Ecto neural progenitor cell (in vitro differentiated cells): Measurements from ENCODE around the gene AREG.
A peak's percentile ranks its signal among the peaks of the same experiment; 100 is the strongest.
"Not testable (repeated sequence)": the region's sequence is repeated elsewhere in the genome, so short reads cannot be mapped to it uniquely, and the experiment has no call there.

Source experiments
- DNase-seq: peaks from one replicate; pipeline ENCODE4 v3.0.0-alpha.2; 2018; ENCODE audit warnings: low spot score

The AREG gene, protein sequence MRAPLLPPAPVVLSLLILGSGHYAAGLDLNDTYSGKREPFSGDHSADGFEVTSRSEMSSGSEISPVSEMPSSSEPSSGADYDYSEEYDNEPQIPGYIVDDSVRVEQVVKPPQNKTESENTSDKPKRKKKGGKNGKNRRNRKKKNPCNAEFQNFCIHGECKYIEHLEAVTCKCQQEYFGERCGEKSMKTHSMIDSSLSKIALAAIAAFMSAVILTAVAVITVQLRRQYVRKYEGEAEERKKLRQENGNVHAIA

GRCh38 chr4:74444891-74445642 lies at the start of gene AREG:
Gene AREG (plus strand): TSS chr4:74445136. CDS start chr4:74445346, 210 bp downstream.
- DNase-seq, result peak; percentile 79

DNA sequence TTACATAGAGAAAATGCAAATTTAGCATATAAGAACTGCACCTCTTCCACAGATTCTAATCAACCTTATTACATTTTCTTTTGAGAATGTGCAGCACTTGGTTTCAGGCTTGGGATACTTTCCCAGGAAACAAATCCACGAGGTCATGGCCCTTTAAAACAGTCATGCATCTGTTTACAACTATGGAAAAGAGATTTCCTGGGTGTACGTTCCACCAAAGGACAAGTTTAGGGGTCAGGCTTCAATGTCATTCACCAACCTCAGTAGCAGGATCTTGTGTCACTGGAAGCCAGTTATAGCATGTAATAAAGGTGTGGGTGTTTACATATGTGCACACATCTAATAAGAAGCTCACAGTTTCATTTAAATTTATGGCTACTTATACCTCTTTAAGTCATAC lies 49.3 kb upstream of the AREG start:
- DNase-seq, result no peak

- DNase-seq, result no peak
These were observed 47.0 kb upstream of the AREG start for GRCh38 chr4:74397748-74398426.

DNA sequence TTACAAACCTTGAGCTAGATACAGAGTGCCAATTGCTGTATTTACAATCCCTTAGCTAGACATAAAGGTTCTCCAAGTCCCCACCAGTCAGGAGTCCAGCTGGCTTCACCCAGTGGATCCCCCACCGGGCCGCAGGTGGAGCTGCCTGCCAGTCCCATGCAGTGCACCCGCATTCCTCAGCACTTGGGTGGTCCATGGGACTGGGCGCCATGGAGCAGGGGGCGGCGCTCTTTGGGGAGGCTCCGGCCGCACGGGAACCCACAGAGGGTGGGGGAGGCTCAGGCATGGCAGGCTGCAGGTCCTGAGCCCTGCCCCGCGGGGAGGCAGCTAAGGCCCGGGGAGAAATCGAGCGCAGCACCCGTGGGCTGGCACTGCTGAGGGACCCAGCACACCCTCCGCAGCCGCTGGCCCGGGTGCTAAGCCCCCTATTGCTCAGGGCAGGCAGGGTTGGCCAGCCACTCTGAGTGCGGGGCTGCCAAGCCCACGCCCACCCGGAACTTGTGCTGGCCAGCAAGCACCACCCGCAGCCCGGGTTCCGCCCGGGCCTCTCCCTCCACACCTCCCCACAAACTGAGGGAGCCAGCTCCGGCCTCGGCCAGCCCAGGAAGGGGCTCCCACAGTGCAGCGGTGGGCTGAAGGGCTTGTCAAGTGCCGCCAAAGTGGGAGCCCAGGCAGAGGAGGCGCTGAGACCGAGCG lies 45.9 kb upstream of the AREG start:
- DNase-seq, result not testable (repeated sequence)

DNA sequence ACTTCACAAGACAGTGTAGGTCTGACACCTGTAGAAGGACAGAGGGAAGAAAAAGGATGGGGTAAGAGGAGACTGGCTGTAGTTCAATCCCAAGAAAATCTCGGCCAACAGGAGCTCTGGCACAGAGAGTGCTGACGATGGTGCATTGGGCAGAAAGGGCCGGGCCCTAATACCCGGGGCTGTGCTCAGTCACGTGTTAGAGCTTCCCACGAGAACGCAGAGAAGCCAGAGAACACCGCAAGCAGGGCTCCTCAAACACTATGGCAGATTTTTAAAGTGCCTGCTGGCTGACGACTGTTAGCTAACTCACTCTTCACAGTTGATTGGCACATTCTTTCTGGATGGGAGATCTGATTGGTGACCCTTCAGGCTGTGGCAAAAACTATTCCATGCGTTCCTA lies 44.5 kb upstream of the AREG start:
- DNase-seq, result no peak

DNA sequence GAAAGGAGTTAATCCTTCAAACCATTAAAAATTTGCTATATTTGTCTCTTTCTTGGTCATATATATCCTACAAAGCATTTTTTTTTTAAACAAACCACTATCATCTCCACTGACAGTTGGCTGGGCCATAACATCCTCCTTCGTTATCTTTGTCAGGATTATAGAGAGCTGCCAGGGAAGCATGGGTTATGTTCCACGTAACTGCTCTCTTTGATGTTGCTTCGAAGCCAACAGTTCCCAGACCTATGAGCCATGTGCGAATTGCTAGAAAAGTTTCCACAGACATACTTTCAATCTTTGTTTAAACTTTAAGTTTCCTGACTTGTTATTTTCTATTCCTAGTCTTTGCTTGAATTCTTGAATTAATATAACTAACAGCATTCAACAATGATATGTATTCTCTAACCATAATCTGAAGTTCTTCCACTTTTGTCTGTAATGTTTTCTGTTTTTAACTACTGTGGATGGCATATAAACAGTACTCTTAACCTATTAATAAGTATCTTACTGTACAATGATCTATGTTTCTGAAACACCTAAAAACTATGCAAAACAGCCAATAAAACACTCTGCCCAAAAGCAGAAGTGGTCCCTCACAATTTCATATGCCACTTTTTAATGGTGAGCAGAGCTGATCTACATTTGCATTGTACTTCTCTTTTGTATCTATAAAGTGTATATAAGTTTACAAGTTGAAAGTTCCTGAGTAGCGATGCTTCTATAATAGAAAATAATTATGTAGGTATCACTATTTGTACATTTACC lies 42.1 kb upstream of the AREG start:
- DNase-seq, result no peak

- DNase-seq, result no peak
These were observed 37.0 kb upstream of the AREG start for GRCh38 chr4:74407891-74408290.

- no peak for DNase-seq
These were observed 36.3 kb upstream of the AREG start for GRCh38 chr4:74408639-74409038.

GRCh38 chr4:74410272-74410671 lies 34.7 kb upstream of the AREG start:
- DNase-seq, result no peak

DNA sequence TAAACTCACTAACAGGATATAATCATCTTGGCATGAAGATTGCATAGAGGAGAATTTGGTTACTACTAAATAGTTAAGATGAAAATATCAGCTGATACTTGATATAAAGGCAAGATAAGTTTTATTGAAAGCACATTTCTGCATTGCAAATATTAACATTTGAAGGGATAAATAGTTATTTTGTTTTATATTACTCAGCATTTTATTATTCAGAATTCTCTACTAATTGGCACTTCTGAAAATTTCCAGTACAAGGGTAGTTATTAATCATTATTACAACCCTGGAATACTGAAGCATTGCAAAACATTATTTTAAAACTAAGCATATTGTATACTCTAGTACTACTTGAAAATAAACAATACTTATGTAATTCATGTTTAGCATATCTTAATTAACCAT lies 32.7 kb upstream of the AREG start:
- DNase-seq, result no peak

DNA sequence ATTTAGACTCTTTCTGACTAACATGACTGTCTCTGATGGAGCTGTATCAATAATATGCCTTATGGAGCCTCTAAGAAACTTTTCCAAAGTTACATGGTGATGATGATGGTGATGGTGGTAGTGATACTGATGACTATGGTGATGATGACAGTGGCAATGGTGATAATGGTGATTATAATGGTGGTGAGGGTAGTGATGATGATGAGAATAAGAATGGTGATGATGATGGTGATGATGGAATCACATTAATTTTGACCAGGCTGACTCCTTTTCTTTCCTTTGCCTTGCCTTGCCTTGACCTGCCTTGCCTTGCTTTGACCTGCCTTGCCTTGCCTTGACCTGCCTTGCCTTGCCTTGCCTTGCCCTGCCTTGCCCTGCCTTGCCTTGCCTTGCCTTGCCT lies 31.7 kb upstream of the AREG start:
- no peak for DNase-seq

GRCh38 chr4:74414149-74414809 lies 30.7 kb upstream of the AREG start:
- no peak for DNase-seq

DNA sequence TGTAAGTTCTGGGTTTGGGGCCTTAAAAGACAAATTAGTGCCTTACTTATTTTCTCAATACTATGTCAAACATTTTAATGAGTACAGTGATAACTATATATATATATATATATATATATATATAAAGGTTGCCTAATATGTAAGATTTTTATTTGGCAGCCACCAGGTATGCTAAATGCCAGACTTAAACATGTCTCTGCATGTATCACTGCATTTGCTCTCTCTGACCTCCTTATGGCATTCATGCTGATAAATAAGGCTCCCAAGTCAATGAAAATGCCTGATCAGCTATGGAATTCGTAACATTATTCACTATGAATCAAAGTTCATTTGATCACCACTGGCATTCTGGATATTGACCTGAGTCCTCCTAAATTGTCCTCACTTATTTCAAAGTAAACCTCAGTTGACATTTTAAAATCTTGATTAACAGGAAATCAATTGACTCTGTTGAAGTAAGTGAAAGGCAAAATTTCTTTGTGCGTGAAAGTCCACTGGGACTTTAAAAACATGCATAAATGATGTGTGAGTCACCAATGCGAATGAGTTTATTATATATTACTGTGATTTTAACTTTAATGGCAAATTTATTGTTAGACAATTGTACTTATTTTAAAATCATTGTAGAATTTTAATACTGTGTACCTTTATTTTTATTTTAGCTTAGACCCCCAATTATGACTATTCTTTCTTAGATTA lies 29.2 kb upstream of the AREG start:
- no peak for DNase-seq

DNA sequence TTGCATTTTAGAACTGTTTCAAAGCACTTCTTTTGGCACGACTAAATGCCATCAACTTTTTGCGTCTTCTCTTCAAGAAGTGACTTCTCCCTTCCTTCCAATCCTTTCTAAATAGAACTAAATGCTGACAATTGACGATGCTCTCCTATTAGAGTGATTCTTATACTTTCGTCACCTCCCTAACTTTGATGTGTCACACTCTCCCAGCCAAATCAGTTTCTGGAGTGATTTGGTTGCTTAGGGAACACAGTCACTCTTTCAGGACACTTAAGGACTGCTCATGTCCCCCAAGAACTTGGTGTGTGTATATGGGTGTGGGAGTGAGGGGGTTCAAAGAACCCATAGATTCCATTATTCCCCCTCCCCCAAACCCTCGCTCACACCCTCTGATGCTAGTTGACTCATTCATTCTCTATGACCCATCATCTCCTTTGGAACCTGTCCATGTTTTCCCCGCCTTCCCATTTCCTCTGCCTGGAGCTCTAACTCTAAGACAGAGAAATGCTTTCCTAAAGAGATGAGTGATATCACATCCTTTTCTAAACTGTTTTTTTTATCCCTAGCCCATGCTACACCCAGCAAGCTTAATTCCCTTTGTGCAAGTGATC lies 26.8 kb upstream of the AREG start:
- no peak for DNase-seq

DNA sequence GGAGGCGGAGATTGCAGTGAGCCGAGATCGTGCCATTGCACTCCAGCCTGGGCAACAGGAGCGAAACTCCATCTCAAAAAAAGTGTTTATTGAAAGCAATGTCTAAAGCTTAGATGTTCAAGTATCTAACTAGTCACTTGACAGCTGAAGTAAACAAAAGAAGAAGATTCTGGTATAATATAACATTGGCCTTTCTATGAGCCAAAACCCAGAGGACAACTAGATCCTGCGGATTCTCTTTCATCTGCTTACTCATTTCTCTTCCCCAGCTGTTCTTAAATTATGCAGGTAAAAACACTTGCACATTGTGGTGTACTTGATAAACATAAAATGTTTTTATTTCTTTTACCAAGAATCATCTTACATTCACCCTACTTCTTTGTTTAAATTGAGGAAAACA lies 24.1 kb upstream of the AREG start:
- no peak for DNase-seq

- DNase-seq, result no peak
These were observed 21.8 kb upstream of the AREG start for GRCh38 chr4:74423104-74423503.

DNA sequence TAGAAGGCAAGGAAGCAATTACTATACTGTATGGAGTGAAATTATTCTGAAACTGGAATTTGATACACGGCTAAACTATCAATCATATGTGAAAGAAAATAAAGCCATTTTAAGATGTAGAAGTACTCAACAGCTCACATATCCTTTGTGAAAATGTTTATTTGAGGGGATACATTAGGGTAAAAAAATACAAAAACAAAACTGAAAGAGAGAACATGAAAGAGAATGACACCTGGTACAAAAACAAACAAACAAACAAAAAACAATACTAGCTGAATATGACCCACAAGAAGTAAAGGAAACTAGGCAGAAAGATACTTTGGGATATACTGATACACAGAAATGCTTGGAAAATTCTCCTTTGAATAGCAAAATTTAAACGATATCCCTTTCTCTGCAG lies 20.8 kb upstream of the AREG start:
- DNase-seq, result no peak

GRCh38 chr4:74426101-74426500 lies 18.8 kb upstream of the AREG start:
- DNase-seq, result no peak

GRCh38 chr4:74428276-74428675 lies 16.7 kb upstream of the AREG start:
- DNase-seq, result no peak

GRCh38 chr4:74431113-74431826 lies 13.7 kb upstream of the AREG start:
- DNase-seq, result no peak
